Astrocyte of the hippocampus (primary cell): ENCODE results near the gene IFTAP.
"Not testable (repeated sequence)": the region's sequence is repeated elsewhere in the genome, so short reads cannot be mapped to it uniquely, and the experiment has no call there.

Source experiments
- DNase-seq: peaks from one replicate; pipeline ENCODE4 v3.0.0; 2011; ENCODE audit warnings: low read depth, low spot score

Gene IFTAP

DNA sequence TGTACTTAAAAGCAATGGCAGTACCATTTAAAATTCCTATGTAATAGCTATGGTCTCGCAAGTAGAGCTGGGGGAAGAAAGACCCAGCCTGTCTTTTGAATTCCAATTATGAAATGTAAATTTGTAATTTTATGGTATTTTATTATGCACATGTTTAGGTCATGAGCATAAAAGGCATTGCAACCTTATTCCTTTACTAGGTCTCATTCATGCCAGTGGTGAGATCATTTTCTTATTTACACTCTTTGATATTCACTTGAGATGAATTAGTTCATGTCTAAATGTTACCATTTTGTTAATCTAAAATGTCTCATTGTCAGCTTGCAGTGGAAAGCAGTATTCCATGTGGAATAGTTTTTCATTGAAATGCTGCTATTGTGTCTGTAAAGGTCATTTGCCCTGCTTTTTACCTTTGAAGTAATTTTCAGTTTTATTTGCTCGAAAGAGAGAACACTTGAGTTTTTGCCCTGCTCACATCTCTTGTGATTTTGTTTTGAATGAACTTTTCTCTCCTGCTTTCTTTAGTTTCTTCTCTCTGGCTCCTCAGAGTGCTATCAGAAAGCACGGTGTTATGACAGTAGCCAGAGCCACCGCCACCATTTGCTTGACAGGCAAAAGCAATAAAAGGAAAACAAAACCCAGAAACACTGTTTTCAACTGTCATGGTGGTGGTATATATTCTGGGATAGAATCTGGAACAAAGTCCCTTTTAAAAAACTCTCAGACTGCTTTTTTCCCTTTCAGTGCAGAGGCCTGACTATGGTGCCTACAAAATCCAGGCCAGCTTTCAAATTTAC, 41.0 kb downstream of the IFTAP start:
- no peak for DNase-seq

DNA sequence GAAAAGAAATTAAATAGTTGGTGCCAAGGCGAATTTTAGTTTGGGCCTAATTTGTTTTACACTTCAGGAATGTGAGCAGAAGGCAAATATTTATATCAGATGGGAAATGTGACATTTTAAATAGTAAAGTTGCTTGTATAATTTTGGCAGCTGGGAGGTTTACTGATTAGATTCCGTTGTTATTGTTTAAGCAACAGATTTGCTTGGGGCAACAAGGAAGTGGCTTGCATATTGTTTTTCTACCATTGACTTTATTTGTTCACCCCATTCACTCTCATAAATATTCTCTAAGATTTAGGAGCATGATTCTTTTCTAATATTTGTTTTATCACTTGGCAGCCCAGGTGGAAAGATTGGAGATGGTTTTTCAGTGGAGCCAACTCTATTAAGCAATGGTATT, 44.3 kb downstream of the IFTAP start:
- DNase-seq: no peak

DNA sequence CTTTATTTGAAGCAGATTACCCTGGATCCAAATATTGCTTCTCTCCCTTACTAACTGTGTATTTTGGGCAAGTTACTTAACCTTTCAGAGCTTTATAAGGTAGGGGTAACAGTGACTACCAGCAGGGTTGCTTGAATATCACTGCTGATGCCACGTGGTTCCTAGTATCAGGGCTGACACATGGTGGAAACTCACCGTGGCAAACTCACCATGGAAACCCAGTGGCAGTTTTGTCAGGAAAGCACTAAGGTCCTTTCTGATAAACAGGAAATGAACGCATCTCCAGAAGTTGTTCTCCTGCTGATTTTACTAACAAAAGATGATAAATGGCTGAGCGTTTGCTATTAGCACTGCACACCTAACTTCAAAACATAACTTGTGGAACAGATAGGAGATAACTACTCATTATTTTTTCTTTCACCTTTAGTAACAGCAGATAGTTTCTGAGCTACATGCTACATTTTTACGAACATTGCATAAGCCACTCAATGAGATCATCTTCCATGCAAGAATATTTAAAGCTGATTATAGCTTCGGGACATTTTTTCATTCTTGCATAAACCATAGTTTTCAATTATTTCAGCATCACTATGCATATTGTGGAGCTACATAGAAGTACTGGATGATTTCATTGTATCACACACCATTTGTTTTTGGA, 63.4 kb downstream of the IFTAP start:
- no peak for DNase-seq

DNA sequence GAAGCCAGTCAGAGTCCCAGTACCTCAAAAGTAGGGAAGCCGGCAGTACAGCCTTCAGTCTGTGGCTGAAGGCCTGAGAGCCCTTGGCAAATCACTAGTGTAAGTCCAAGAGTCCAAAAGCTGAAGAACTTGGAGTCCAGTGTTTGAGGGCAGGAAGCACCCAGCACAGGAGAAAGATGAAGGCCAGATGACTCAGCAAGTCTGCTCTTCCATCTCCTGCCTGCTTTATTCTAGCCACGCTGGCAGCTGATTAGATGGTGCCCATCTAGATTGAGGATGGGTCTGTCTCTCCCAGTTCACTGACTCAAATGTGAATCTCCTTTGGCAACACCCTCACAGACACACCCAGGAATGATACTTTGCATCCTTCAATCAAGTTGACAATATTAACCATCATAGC, 67.1 kb downstream of the IFTAP start:
- not testable (repeated sequence) for DNase-seq

DNA sequence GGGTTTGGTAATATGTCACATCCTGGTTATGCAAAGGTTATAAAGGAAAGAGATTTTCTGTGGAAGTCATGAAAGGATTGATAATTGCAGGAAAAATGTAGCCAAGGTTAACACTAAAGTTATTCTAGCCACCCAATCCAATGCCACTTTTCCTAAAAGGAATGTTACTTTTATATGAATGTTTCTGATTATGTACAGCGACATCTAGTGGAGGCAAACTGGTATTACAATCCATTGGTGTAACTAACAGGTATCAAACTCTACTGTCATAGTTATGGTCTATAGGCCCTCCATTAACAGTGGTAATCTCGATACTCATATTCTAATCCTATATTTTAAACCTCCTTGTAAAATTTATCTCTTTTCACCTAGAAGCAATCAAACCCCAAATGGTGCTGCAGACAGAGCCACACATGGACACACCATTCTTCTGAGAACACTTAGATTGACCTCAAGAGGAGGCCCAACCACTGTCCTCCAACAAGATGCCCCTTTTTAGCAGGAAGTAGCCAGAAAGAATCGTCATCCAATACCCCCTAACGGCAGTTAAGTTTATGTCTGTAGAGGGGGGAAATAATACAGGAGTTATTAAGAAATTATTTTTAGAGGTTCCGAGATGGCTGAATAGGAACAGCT, 78.6 kb downstream of the IFTAP start:
- peak; percentile 67 for DNase-seq

DNA sequence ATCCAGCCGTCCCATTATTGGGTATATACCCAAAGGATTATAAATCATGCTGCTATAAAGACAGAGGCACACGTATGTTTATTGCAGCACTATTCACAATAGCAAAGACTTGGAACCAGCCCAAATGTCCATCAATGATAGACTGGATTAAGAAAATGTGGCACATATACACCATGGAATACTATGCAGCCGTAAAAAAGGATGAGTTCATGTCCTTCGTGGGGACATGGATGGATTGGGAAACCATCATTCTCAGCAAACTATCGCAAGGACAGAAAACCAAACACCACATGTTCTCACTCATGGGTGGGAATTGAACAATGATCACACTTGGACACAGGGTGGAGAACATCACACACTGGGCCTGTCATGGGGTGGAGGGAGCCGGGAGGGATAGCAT, 85.2 kb downstream of the IFTAP start:
- not testable (repeated sequence) for DNase-seq

DNA sequence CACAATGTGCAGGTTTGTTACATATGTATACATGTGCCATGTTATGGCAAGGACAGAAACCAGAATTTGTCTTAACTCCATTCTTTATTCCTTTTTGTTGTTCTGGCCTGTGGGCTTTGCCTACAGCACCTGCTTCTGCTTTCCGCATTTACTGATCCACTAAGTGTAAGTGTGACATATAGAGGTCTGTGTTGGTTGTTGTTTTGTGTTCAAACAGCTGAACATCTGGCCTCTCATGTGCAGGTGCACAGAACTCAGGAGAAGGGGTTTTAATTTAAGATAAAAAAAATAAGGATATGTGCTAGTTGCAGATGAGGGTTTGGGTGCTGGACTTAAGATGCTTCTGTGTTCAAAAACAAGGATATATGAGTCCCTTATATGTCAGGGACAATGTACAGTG, 89.5 kb downstream of the IFTAP start:
- no peak for DNase-seq

DNA sequence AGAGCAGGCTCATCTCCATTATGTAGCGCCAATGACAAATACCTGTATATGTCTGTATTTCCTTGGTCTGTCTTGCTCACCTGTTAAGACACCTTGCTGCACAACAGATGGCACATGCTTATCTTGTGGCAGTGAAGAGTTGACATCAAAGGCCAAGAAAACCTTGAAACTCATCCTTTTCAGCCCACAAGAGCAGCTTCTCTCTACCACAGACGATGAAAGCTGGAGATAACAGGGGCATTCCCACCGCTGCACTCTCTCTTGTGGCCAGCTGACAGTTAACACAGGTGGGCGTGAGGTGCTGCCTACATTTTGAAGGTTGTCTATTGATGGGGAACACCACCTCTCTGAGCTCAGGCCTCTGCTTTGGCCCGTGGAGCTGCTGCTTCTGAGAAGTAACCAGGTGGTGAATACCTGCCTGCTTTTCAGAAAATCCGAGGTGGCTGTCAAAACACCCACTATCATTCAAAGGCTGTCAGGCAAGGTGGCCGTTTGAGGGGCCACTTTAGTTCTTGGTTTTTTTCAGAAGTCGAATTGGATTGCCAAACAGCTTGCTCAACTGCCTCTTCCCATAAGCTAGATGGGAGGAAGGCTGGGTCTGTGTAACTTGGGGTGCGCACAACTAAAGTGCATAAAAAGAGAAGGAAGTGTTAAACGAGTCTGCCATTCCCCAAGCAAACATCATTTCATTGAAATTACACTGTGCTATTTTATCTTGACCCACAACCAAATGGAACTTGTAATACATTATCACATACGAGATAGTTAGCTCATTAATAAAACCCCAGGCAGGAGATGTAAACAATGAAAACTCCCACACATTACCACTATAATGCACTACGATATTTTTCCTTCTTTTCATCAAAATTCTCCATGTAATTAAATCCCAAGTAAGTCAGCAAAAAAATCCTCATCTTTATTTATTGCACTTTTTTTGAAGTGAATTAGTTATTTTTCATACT, 90.8 kb downstream of the IFTAP start:
- no peak for DNase-seq

DNA sequence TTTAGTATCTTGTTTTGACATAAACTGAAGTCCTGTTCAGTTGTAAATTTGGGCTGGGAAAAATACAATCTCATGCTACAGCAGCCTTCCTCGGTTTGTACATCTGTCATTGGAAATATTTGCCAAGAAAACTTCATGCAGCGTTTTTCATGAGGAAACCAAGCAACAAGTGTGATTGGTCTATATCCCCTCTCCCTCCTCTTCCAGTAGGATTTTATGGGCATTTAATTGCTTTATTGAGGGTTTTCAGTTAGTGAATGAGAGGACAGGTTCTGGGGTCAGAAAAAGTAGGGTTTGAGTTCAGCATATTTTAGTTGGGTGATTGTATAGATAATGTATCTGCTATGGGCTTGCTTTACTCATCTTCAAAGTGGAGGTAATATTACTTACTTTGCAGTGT, 93.8 kb downstream of the IFTAP start:
- DNase-seq: no peak

DNA sequence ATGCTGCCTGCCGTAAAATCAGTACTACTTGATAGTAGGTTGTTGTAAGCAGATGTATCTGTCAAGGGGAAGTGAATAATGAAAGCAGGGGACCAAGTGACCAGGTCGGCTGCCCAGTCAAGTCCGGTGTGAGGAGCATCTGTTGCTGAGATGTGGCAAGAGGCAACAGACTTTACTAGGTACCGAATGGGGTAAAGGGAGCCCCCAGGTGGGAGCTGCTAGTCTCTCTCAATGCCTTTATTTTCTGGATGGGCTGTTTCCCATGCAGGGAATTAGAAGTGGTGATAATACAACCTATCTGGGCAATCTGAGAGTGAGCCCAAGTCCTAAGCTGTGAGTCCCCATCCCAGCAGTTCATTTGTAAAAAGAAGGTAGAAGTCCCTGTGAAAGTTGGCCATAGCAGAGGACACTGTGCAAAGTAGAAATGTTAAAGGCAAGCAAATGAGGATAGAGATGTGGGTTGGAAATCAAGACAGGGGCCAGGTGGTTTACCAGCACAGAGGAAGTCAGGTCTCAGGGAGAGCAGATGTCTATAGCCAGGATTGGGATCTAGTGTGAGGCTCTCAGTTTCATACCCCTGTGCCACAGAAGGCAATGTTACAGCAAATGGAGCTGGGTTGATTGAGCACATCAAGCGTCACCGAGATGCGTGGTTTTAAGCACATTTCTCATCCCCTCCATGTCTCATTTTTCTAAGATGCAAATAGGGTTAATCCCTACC, 94.4 kb downstream of the IFTAP start:
- DNase-seq: no peak

DNA sequence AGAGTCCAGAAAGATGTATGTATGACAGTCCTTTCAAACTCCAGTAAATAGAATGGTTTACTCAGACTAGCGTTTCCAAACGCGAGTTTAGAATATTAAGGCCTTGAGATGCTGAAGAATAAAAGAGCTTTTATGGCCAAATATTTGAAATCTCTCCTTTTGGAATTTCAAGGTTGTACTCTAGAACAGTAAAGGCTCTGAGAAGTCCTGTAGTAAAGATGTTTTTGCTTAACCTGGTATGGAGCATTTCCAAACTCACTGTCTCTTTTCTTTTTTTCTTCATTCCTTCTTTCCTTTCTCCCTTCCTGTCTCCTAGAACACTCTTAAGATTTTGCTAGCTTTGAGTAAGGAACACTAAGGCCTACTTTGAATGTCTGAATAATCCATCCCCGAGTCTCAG, 95.1 kb downstream of the IFTAP start:
- no peak for DNase-seq

DNA sequence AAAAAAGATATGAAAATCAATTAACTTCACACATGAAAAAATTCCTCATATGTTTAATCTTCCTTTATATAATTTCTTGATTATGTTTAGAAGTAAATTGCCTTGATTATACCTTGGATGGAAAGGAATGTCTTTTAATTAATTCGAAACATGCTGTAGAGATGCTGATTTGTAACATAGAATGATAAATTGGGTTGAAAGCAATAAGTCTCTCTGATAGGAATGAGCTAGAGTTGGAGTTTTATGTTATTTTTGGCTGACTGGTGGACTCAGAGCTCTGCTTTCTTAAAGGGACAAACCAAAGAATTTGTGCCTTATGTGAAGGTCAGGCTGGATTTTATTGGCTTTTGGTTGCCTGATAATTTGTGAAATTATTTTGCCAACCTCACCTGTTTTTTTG, 98.4 kb downstream of the IFTAP start:
- DNase-seq: no peak

DNA sequence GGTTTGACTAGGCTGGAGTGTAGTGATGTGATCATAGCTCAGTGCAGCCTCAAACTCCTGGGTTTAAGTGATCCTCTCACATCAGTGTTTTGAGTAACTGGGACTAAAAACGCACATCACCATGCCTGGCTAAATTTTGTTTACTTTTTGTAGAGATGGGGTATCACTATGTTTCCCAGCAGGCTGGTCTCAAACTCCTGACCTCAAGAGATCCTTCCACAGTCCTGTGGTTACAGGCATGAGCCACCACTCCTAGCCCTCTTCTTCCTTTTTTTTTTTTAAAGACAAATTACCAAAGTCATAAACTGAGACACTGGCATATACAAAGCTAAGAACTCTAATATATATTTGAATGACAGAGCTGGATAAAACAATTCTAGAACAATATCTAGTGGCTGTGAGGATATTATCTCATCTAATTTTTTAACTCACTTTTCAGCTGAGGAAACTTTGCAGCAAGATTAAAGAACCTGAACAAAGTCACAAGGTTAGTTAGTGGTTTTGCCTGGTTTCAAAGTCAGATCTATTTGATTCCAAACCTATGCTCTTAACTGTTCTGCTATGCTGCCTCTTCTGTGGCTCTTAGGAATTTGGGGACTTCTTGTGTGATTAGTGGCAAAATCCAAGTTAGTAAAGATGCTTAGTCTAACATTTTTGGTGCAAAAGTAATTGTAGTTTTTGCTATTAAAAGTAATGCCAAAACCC, 99.0 kb downstream of the IFTAP start:
- no peak for DNase-seq

DNA sequence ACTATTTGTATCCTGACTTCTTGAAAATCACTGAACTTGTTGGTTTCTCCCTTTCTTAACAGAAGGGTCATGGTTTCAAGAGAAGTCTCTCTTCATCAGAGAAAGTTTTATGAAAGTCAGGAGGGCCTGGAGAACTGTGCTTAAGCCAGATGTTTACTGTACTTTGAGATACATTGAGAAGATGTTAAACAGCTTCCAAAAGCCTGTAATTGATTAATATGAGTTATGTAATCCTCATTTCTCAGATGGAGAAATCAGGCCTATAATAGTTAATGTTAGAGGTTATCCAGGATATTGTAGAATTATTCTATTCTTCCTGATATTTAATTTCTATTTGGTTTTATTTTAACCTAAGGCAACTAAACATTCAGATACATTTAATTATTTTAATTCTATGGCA, 100.8 kb downstream of the IFTAP start:
- DNase-seq: no peak

DNA sequence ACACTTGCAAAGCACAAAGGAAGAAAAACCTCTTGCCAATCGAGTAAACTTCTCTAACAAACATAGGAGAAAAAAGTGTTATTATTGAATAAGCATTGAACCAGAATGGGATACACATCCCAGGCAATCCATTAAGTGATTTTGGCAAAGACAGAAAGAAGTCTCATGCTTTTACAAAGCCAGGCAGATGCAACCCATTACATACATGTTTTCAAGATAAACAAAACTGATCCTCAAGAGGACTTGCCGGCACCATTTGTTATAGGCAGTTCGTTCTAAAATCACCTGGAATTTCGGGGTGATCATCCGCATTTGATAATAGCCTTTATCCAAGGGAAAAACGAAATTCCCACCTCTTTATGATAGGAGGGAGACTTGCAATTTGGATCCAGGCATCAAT, 101.3 kb downstream of the IFTAP start:
- no peak for DNase-seq

DNA sequence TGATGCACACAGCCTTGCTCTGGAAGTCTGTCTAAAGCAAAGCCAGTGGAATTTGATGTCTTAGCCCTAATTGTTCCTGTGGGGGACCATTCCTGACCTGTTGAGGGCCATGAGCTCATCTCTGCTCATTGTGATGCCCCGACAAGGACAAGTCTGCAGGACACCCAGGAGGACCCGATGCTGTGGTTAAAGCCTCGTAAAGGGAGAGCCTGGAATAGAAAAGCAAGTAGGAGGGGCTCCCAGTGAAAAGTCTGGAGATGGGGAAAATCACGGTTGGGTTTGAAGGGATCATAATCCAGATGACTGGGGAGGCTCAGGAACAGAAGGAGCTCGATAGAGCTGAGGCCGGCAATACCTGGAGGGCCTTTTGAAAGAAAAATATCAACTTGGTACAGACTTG, 102.2 kb downstream of the IFTAP start:
- DNase-seq: no peak

DNA sequence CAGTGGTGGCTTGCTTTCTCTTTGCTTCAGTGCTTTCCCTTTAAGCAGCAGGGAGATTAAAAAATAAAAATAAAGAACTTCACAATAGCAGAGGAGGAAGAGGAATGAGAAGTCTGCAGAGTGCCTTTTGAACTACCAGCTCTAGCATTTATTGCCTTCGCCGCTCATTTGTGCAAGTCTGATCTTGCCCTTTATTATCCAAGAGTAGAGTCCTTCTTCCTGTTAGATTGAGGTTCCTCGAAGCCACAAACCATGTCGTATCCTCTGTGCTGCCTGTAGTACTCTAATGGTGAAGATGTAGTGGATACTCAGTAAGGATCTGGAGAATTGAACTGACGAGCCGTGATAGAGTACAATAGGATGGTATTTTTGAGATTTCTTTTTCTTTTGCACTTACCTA, 105.0 kb downstream of the IFTAP start:
- no peak for DNase-seq

DNA sequence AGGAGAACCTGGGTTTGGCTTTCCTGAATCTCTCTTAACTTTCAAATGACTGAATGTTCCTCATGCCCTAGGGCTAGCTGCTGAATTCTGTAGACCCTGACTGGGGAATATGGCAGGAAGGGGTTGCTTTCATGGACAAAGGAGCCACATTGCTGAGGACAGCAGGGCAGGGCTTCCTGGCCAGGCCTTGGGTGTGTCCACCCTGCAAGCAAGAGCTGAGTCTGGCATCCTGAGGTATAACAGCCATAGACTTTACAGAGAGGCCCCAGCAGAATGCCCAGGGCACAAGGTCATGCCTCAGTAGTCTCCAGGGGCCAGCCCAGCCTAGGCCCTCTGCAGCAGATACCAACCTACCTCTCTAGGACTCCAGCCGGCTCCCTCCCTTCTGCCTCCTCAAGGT, 105.9 kb downstream of the IFTAP start:
- no peak for DNase-seq

DNA sequence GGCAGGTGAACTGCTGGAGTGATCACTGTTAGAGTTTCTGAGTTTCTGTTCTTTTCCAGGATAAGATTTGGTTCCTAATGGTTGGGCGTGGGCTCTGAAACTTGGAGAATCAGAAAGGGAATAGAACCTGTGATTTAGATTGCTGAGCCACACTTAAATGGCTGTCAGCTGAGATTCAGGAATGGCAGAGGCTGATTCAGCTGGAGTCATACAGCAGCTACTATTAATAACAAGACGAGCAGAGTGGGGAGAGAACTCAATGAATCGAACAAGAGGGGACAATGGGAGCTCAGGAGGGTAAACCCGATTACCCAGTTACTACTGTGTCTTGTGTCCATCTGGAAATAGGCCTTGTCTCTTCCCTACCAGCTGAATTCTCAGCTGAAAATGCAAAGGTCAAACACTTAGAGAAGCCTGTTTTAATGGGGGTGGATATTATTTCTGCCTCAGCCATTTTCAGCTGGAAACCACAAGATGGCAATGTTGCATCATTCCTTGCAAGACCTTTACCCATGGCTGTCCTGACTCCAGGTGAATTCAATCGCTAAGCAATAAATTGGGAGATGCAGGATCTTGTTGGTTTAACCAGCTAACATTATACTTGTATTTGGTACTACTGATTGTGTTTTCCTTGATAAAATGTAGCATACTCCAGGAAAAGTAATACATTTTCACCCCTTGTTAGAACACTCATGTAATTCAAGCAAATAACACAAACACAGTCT, 108.2 kb downstream of the IFTAP start:
- DNase-seq: peak; percentile 75

DNA sequence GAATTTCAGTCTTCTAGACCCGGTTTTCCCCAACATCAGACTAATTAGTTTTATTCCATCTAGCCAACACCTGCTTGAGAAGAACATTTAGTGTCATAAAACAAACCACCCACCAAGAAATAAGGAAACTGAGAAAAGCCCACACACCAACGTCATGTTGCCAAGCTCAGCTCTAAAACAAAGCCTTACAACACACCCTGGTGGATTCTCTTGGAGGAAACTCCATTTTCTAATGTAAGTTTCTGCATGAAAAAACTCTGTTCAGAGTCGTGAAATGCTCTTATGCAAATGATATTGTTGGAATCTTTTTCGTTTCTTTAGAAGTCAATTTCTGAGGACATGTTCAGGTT, 108.7 kb downstream of the IFTAP start:
- no peak for DNase-seq
